SK-N-SH treated with all-trans-retinoic acid at 6 μM for 48 hours (cell line): ENCODE data around the gene PKM.
"Not testable (repeated sequence)": the region's sequence is repeated elsewhere in the genome, so short reads cannot be mapped to it uniquely, and the experiment has no call there.

Source experiments
- ATAC-seq: fragments of 200-7000 bp; cut with Tn5 transposase; 3 replicates; pipeline ENCODE4 v1.9.1; 2020; ENCODE audit warnings: mild to moderate bottlenecking, moderate library complexity
- CREB5 ChIP-seq: fragments of 250-450 bp; sonication (Bioruptor Pico); IDR thresholded peaks from 2 replicates; pipeline ENCODE4 v1.5.1; 2020; ENCODE audit warnings: low read depth, mild to moderate bottlenecking, moderate library complexity
- CSDC2 ChIP-seq: fragments of 250-450 bp; sonication (Bioruptor Pico); IDR thresholded peaks from 2 replicates; pipeline ENCODE4 v1.5.0; 2020; ENCODE audit warnings: mild to moderate bottlenecking, moderate library complexity
- CSRNP3 ChIP-seq: fragments of 250-450 bp; sonication (Bioruptor Pico); IDR thresholded peaks from 2 replicates; pipeline ENCODE4 v1.5.1; 2021; ENCODE audit warnings: mild to moderate bottlenecking, moderate library complexity
- ESRRG ChIP-seq: fragments of 250-450 bp; sonication (Bioruptor Pico); IDR thresholded peaks from 2 replicates; pipeline ENCODE4 v1.6.1; 2021; ENCODE audit warnings: mild to moderate bottlenecking
- GLIS3 ChIP-seq: fragments of 250-450 bp; sonication (Bioruptor Pico); IDR thresholded peaks from 2 replicates; pipeline ENCODE4 v1.5.0; 2020; ENCODE audit warnings: mild to moderate bottlenecking, moderate library complexity
- ISL1 ChIP-seq: fragments of 250-450 bp; sonication (Bioruptor Pico); IDR thresholded peaks from 2 replicates; pipeline ENCODE4 v2.1.2; 2022; ENCODE audit warnings: mild to moderate bottlenecking, moderate library complexity
- OSR1 ChIP-seq: fragments of 250-450 bp; sonication (Bioruptor Pico); IDR thresholded peaks from 2 replicates; pipeline ENCODE4 v1.8.0; 2022; ENCODE audit warnings: moderate library complexity, mild to moderate bottlenecking, inconsistent platforms
- PATZ1 ChIP-seq: fragments of 250-450 bp; sonication (Bioruptor Pico); IDR thresholded peaks from 2 replicates; pipeline ENCODE4 v1.8.0; 2020; ENCODE audit warnings: mild to moderate bottlenecking, moderate library complexity, borderline replicate concordance
- POU6F1 ChIP-seq: fragments of 250-450 bp; sonication (Bioruptor Pico); IDR thresholded peaks from 2 replicates; pipeline ENCODE4 v1.8.0; 2021; ENCODE audit warnings: low read depth, mild to moderate bottlenecking, moderate library complexity, borderline replicate concordance
- PPARA ChIP-seq: fragments of 250-450 bp; sonication (Bioruptor Pico); IDR thresholded peaks from 2 replicates; pipeline ENCODE4 v1.5.0; 2020; ENCODE audit warnings: mild to moderate bottlenecking, borderline replicate concordance
- RARB ChIP-seq: fragments of 250-450 bp; sonication (Bioruptor Pico); IDR thresholded peaks from 2 replicates; pipeline ENCODE4 v1.8.0; 2021; ENCODE audit warnings: mild to moderate bottlenecking, moderate library complexity
- SNAI2 ChIP-seq: fragments of 250-450 bp; sonication (Bioruptor Pico); IDR thresholded peaks from 2 replicates; pipeline ENCODE4 v1.5.0; 2020; ENCODE audit warnings: mild to moderate bottlenecking, moderate library complexity
- TCF4 ChIP-seq: fragments of 250-450 bp; sonication (Bioruptor Pico); IDR thresholded peaks from 2 replicates; pipeline ENCODE4 v1.8.0; 2021; ENCODE audit warnings: mild to moderate bottlenecking, moderate library complexity, borderline replicate concordance
- TOX ChIP-seq: fragments of 250-450 bp; sonication (Bioruptor Pico); IDR thresholded peaks from 2 replicates; pipeline ENCODE4 v1.8.0; 2021; ENCODE audit warnings: mild to moderate bottlenecking, moderate library complexity, borderline replicate concordance
- TSHZ2 ChIP-seq: fragments of 250-450 bp; sonication (Bioruptor Pico); IDR thresholded peaks from 2 replicates; pipeline ENCODE4 v1.5.0; 2020; ENCODE audit warnings: mild to moderate bottlenecking, moderate library complexity
- ZC3H10 ChIP-seq: fragments of 250-450 bp; sonication (Bioruptor Pico); IDR thresholded peaks from 2 replicates; pipeline ENCODE4 v1.5.1; 2021; ENCODE audit warnings: mild to moderate bottlenecking, moderate library complexity
- ZFP3 ChIP-seq: fragments of 250-450 bp; sonication (Bioruptor Pico); IDR thresholded peaks from 2 replicates; pipeline ENCODE4 v1.5.0; 2020; ENCODE audit warnings: mild to moderate bottlenecking, moderate library complexity
- ZFP30 ChIP-seq: fragments of 450-650 bp; formaldehyde crosslinking; IDR thresholded peaks from 2 replicates; pipeline ENCODE4 v1.5.0; 2022; ENCODE audit warnings: mild to moderate bottlenecking, moderate library complexity
- ZNF565 ChIP-seq: fragments of 450-650 bp; formaldehyde crosslinking; conservative IDR thresholded peaks from 2 replicates; pipeline ENCODE4 v1.5.0; 2020; ENCODE audit warnings: low read depth, mild to moderate bottlenecking, moderate library complexity
- ZNF70 ChIP-seq: fragments of 450-650 bp; formaldehyde crosslinking; IDR thresholded peaks from 2 replicates; pipeline ENCODE4 v1.5.0; 2020; ENCODE audit warnings: mild to moderate bottlenecking, moderate library complexity
- ZNF8 ChIP-seq: fragments of 450-650 bp; formaldehyde crosslinking; IDR thresholded peaks from 2 replicates; pipeline ENCODE4 v1.5.0; 2020; ENCODE audit warnings: mild to moderate bottlenecking, moderate library complexity

PKM gene

GRCh38 chr15:72276326-72276700, 45.3 kb upstream of the PKM start:
- TF ChIP-seq TCF4 (CRISPR knock-in tag), result no peak
- TF ChIP-seq ESRRG (CRISPR knock-in tag), result no peak
- TF ChIP-seq ZC3H10 (CRISPR knock-in tag), result no peak
- no peak for TF ChIP-seq CREB5 (CRISPR knock-in tag)
- no peak for TF ChIP-seq ISL1 (CRISPR knock-in tag)
- no peak for TF ChIP-seq ZNF565
- no peak for TF ChIP-seq PATZ1
- no peak for TF ChIP-seq RARB
- no peak for TF ChIP-seq PPARA (CRISPR knock-in tag)
- no peak for TF ChIP-seq GLIS3 (CRISPR knock-in tag)
- no peak for TF ChIP-seq ZFP3 (CRISPR knock-in tag)
- TF ChIP-seq ZFP30 (CRISPR knock-in tag), result no peak
- no peak for TF ChIP-seq TSHZ2
- TF ChIP-seq CSDC2 (CRISPR knock-in tag), result no peak
- TF ChIP-seq POU6F1, result no peak
- TF ChIP-seq ZNF8 (CRISPR knock-in tag), result no peak
- no peak for TF ChIP-seq CSRNP3 (CRISPR knock-in tag)
- no peak for TF ChIP-seq OSR1 (CRISPR knock-in tag)
- TF ChIP-seq ZNF70 (CRISPR knock-in tag), result no peak
- no peak for ATAC-seq

GRCh38 chr15:72275635-72276325, 44.8 kb upstream of the PKM start:
- not testable (repeated sequence) for ATAC-seq

- TF ChIP-seq PATZ1, result no peak
- no peak for TF ChIP-seq OSR1 (CRISPR knock-in tag)
- no peak for TF ChIP-seq ZNF565
- no peak for TF ChIP-seq ZC3H10 (CRISPR knock-in tag)
- TF ChIP-seq TSHZ2, result no peak
- no peak for TF ChIP-seq PPARA (CRISPR knock-in tag)
- TF ChIP-seq TOX (CRISPR knock-in tag), result no peak
- no peak for TF ChIP-seq SNAI2 (CRISPR knock-in tag)
- TF ChIP-seq CSDC2 (CRISPR knock-in tag), result no peak
- no peak for TF ChIP-seq ZNF70 (CRISPR knock-in tag)
- no peak for TF ChIP-seq GLIS3 (CRISPR knock-in tag)
- no peak for TF ChIP-seq ESRRG (CRISPR knock-in tag)
- TF ChIP-seq ZNF8 (CRISPR knock-in tag), result no peak
- no peak for TF ChIP-seq TCF4 (CRISPR knock-in tag)
- no peak for TF ChIP-seq POU6F1
- TF ChIP-seq ZFP30 (CRISPR knock-in tag), result no peak
- no peak for TF ChIP-seq RARB
- no peak; the same call in 2 of the 3 replicates for ATAC-seq
Observed at GRCh38 chr15:72272997-72273352, 42.0 kb upstream of the PKM start.
